Endodermal cell (in vitro differentiated cells): ENCODE results near the gene MTG1. TPM values are rescaled to one million over a fixed set of nuclear protein-coding genes. Genes with fewer than 3 reads are reported as not detected.
"Not testable (repeated sequence)": the region's sequence is repeated elsewhere in the genome, so short reads cannot be mapped to it uniquely, and the experiment has no call there.

Experiments
- DNase-seq: peaks from one replicate; pipeline ENCODE4 v3.0.0-alpha.2; 2017
- H3K27ac ChIP-seq: 2 replicates; pipeline ENCODE4 v1.5.1; 2013; ENCODE audit warnings: mild to moderate bottlenecking, low read depth, low read length, moderate library complexity
- H3K27me3 ChIP-seq: 2 replicates; pipeline ENCODE4 v1.6.1; 2013; ENCODE audit warnings: mild to moderate bottlenecking, low read length, moderate library complexity; ENCODE audit not compliant: insufficient read depth, control insufficient read depth, poor library complexity, severe bottlenecking
- H3K36me3 ChIP-seq: 2 replicates; pipeline ENCODE4 v1.7.0; 2013; ENCODE audit warnings: mild to moderate bottlenecking, low read length, moderate library complexity; ENCODE audit not compliant: control insufficient read depth, insufficient read depth
- H3K4me1 ChIP-seq: one replicate; pipeline ENCODE4 v1.7.0; 2013; ENCODE audit warnings: low read length; ENCODE audit not compliant: control insufficient read depth, insufficient read depth
- H3K4me3 ChIP-seq: 2 replicates; pipeline ENCODE4 v1.5.1; 2013; ENCODE audit warnings: mild to moderate bottlenecking, low read length, moderate library complexity
- H3K9ac ChIP-seq: 2 replicates; pipeline ENCODE4 v1.6.1; 2013; ENCODE audit warnings: mild to moderate bottlenecking, low read length, moderate library complexity; ENCODE audit not compliant: poor library complexity, severe bottlenecking; ENCODE audit errors: extremely low read depth
- H3K9me3 ChIP-seq: 2 replicates; pipeline ENCODE4 v1.6.1; 2013; ENCODE audit warnings: mild to moderate bottlenecking, low read length, moderate library complexity; ENCODE audit not compliant: control insufficient read depth
- H3K27ac Mint-ChIP-seq: 2 replicates; pipeline ENCODE4 v1.8.0; 2020; ENCODE audit warnings: mixed read lengths
- H3K27me3 Mint-ChIP-seq: 2 replicates; pipeline ENCODE4 v1.8.0; 2021; ENCODE audit warnings: mild to moderate bottlenecking, mixed read lengths; ENCODE audit not compliant: insufficient read depth
- H3K36me3 Mint-ChIP-seq: 2 replicates; pipeline ENCODE4 v1.8.0; 2020; ENCODE audit warnings: low read depth, mixed read lengths
- H3K4me1 Mint-ChIP-seq: 2 replicates; pipeline ENCODE4 v1.8.0; 2020; ENCODE audit warnings: mixed read lengths
- H3K4me3 Mint-ChIP-seq: 2 replicates; pipeline ENCODE4 v1.8.0; 2020; ENCODE audit warnings: mild to moderate bottlenecking, moderate library complexity, mixed read lengths
- H3K9me3 Mint-ChIP-seq: 2 replicates; pipeline ENCODE4 v1.8.0; 2020; ENCODE audit warnings: mild to moderate bottlenecking, mixed read lengths
- WGBS, 2 experiments: methylation state at CpG; one replicate each; pipeline versions ENCODE4 v1.1.5 to v1.1.7; 2013; ENCODE audit warnings: missing lambda C conversion rate in 2 of 2, mixed read lengths in 1 of 2; ENCODE audit not compliant: insufficient coverage in 1 of 2, insufficient read length in 1 of 2; 5-methylcytosine and 5-hydroxymethylcytosine counted together
- total RNA-seq, 2 donors: library from RNA; stranded (reverse); fragmentation: NEBNext Ultra II Directional in 1 of 2; extraction: Animal tissue kit (Norgen Biotek cat#: 25700) in 1 of 2; gene quantifications; 2 replicates in 1 of 2; 3 replicates in 1 of 2; pipeline ENCODE4 v1.2.1, GENCODE V29; 2021
- TF ChIP-seq, protein P1 (sequence below): fragments of 200-600 bp; sonication (generic); conservative IDR thresholded peaks from 2 replicates; pipeline ENCODE4 v1.5.0; 2021; ENCODE audit warnings: antibody characterized with exemption, mild to moderate bottlenecking

Gene MTG1
- total RNA-seq, 2 donors from 2014 or later = 71.3 to 86.0 TPM

DNA sequence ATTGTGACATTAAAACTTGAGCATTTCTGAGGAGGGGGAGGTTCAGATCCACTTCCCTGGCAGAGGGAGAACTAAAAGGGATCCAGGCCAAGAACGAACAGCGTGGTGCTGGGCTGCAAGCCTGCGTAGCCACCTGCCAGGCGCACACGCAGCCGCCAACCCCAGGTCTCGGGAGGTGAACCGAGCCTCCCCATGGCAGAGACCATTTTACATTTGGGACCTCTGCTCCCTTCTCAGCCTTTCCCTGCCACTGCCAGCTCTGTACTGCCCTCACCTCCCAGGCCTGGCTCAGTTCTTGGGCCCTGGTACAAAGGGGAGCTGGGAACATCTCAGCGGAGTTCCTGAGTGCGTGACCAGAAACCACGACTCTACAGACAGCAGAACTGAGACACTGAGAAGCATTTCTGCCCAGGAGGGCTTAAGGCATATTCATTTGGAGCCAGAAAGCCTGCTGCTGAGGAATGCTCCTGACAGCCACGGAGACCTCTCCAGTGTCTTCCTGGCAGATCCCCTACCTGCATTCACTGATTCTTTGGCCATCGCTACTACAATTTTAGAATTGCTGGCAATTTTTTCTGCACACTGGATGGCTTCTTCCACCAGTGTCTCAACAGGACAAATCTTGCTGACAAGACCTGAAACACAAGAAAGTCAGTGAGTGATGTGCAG, 28.4 kb upstream of the MTG1 start:
- Histone ChIP-seq H3K9me3 (no peaks in the 10 kb centered on the region), H3K27ac (no peak overlapping the region), H3K36me3 (peaks cover 71% of the 10 kb centered on the region), H3K27me3 (no peaks in the 10 kb centered on the region), H3K9ac (no peak overlapping the region), H3K4me3 (no peak overlapping the region), H3K4me1 (no peaks in the 10 kb centered on the region)
- Mint-ChIP-seq H3K27ac (no peak overlapping the region), H3K27me3 (no peaks in the 10 kb centered on the region), H3K4me1 (no peaks in the 10 kb centered on the region), H3K36me3 (peaks cover 70% of the 10 kb centered on the region), H3K4me3 (no peak overlapping the region), H3K9me3 (no peaks in the 10 kb centered on the region)
- no peak for DNase-seq
- TF ChIP-seq, protein P1, sequence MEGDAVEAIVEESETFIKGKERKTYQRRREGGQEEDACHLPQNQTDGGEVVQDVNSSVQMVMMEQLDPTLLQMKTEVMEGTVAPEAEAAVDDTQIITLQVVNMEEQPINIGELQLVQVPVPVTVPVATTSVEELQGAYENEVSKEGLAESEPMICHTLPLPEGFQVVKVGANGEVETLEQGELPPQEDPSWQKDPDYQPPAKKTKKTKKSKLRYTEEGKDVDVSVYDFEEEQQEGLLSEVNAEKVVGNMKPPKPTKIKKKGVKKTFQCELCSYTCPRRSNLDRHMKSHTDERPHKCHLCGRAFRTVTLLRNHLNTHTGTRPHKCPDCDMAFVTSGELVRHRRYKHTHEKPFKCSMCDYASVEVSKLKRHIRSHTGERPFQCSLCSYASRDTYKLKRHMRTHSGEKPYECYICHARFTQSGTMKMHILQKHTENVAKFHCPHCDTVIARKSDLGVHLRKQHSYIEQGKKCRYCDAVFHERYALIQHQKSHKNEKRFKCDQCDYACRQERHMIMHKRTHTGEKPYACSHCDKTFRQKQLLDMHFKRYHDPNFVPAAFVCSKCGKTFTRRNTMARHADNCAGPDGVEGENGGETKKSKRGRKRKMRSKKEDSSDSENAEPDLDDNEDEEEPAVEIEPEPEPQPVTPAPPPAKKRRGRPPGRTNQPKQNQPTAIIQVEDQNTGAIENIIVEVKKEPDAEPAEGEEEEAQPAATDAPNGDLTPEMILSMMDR = no peak
- WGBS, 2 experiments = 86 to 100% methylated on average over 4 to 13 of the region's 13 CpGs

DNA sequence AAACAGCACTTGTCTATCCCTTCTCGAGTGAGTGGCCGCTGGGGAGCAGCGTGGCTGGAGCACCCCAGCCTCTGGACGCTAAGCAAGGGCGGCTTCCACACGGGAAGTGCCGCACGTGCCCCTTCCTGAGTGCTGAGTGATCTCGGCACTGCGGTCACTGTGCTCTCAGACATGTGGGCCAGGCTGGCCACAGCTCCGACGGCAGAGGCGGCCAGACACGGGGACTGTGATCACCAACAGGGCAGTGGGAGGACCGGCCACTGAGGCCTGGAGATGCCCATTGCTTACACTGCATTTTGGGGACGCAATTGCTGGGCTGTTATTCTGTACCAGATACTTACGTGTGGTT, 27.9 kb upstream of the MTG1 start:
- Histone ChIP-seq H3K36me3 (peaks cover 72% of the 10 kb centered on the region), H3K27me3 (no peaks in the 10 kb centered on the region), H3K27ac (no peak overlapping the region), H3K9ac (no peak overlapping the region), H3K9me3 (no peaks in the 10 kb centered on the region), H3K4me1 (no peaks in the 10 kb centered on the region), H3K4me3 (no peak overlapping the region)
- peaks cover 73% of the 10 kb centered on the region for H3K36me3 Mint-ChIP-seq
- no peak for DNase-seq
- no peak overlapping the region for H3K27ac Mint-ChIP-seq
- no peaks in the 10 kb centered on the region for H3K9me3 Mint-ChIP-seq
- no peak overlapping the region for H3K4me3 Mint-ChIP-seq
- no peaks in the 10 kb centered on the region for H3K27me3 Mint-ChIP-seq
- TF ChIP-seq, protein P1 = no peak
- no peaks in the 10 kb centered on the region for H3K4me1 Mint-ChIP-seq
- WGBS, 2 experiments = 84 to 87% methylated on average over 13 to 17 of the region's 17 CpGs

DNA sequence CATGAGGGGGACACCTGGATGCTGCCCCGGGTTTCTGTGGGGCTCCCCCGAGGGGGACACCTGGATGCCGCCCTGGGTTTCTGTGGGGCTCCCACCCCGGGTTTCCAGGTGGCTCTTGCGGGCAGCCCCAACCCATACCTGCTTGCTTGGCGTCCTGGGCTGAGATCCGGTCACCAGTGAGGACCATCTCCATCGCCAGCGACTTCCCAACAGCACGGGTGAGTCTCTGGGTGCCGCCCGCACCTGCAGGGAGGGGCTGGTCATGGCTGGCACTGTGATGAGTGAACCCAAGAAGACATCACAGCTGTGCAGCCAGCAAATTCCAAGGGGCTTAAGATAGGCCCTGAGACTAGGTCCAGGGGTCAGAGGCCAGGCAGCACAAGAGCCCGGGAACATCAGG, 27.2 kb upstream of the MTG1 start:
- no peaks in the 10 kb centered on the region for H3K4me1 ChIP-seq
- H3K9ac ChIP-seq = no peak overlapping the region
- no peak overlapping the region for H3K27ac ChIP-seq
- no peak overlapping the region for H3K4me3 ChIP-seq
- H3K4me1 Mint-ChIP-seq = no peaks in the 10 kb centered on the region
- H3K27me3 Mint-ChIP-seq = no peaks in the 10 kb centered on the region
- H3K27me3 ChIP-seq = no peaks in the 10 kb centered on the region
- no peaks in the 10 kb centered on the region for H3K9me3 ChIP-seq
- TF ChIP-seq, protein P1 = no peak
- no peaks in the 10 kb centered on the region for H3K9me3 Mint-ChIP-seq
- H3K36me3 ChIP-seq = peaks cover 72% of the 10 kb centered on the region
- 95 to 97% methylated on average over 9 to 13 of the region's 13 CpGs for WGBS, 2 experiments
- no peak for DNase-seq
- H3K4me3 Mint-ChIP-seq = no peak overlapping the region
- H3K36me3 Mint-ChIP-seq = peaks cover 72% of the 10 kb centered on the region
- H3K27ac Mint-ChIP-seq = no peak overlapping the region

DNA sequence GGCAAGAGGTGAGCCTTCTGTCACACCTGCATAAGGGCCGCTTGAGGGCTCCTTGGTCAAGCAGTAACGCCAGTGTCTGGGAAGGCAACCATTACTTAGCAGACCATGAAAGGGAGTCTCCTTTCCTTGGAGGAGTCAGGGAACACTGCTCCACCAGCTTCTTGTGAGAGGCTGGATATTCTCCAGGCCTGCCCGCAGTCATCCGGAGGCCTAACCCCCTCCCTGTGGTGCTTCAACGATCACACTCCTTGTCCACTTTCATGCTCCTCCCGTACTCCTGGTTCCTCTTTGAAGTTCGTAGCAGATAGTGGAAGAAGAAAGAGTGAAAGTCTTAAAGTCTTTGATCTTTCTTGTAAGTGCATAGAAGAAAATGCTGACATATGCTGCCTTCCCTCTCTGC, 26.5 kb upstream of the MTG1 start:
- H3K27me3 Mint-ChIP-seq, H3K4me1 ChIP-seq, H3K9me3 ChIP-seq, DNase-seq, H3K4me1 Mint-ChIP-seq, H3K27ac Mint-ChIP-seq, H3K27ac ChIP-seq, H3K27me3 ChIP-seq, H3K4me3 Mint-ChIP-seq, H3K4me3 ChIP-seq, H3K9ac ChIP-seq, H3K9me3 Mint-ChIP-seq: not testable (repeated sequence)
- 100% methylated on average over 1 of the region's 7 CpGs; no CpG with 5 or more reads in 1 of the 2 experiments for WGBS, 2 experiments
- peaks cover 64% of the 10 kb centered on the region for H3K36me3 Mint-ChIP-seq
- H3K36me3 ChIP-seq = peaks cover 65% of the 10 kb centered on the region
